Kidney glomerular epithelial cell (primary cell): ENCODE data around the gene RPRML.
A peak's percentile ranks its signal among the peaks of the same experiment; 100 is the strongest.

Experiments used
- DNase-seq: peaks from one replicate; lab custom pipeline; 2025; lab: John Stamatoyannopoulos, UW

Gene RPRML

DNA sequence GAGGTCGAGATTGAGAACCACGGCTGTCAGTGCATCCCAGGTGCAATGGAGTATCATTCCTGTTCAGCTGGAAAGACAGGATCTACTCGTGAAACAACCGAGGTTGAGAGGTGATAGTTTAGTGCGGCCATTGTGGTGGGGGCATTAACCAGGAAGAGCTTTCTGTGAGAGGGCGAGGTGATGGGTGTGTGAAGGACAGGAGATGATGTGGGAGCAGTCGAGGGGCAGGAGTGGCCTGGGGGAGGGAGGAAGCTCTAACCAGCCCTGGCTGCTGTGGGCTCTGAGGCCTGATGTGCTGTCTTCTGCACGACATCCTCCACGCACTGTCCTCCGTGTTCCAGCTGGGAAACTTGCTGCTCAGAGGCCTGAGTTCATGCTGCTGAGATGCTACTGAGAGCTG, 34.1 kb downstream of the RPRML start:
- DNase-seq = no peak

DNA sequence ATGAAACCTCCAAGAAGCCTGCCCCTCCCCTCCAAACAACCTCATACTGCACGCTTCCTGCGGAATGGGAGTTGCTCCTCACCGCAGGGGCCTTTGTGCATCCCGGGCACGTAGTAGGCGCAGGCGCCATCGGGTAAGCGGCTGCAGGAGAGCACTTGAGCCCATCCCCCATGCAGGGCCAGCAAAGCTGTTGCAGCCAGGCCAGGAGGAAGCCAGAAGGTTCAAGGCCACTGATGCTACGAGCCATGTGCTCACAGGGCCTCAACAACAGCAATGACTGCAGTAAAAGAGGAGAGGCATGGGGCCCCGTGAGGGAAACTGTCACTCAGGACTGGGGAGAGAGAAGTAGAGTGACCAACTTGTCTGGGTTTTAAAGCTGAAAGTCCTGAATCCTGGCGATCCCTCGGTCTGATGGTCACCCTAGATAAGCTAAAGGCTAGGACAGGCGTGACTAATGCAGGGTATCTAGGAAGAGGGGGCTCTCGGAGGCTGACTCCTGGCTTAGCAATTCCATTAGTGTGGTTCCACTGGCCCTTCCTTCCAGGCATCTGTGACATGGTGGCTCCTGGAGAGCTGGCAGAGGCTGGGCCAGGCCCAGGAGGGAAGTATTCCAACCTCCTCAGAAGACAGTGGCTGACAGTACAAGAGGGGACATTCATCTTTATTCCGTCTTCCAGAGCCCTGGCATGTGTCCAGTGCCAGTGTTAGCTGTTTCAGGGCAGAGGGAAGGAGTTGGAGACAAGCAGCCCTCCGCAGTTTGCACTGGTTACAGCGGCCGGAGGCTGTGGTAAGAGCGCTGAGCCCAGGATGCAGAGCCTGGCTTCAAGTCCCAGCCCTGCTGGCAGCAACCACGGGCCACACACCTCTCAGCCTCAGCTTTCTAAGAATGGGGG, 35.3 kb downstream of the RPRML start:
- peak; percentile 44 for DNase-seq

DNA sequence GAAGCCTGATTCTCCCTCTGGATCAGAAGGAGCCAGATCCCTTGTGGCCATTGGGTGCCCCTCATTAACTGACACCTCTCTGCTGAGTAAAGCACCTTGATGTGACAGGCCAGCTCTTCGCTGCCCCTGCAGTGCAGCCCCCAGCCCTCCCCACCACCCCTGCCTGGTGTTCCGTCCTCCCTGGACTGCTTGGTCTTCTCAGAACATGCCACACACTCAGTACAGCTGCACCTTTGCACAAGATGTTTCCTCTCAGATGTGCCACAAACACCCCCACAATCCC, 35.9 kb downstream of the RPRML start:
- DNase-seq = no peak

DNA sequence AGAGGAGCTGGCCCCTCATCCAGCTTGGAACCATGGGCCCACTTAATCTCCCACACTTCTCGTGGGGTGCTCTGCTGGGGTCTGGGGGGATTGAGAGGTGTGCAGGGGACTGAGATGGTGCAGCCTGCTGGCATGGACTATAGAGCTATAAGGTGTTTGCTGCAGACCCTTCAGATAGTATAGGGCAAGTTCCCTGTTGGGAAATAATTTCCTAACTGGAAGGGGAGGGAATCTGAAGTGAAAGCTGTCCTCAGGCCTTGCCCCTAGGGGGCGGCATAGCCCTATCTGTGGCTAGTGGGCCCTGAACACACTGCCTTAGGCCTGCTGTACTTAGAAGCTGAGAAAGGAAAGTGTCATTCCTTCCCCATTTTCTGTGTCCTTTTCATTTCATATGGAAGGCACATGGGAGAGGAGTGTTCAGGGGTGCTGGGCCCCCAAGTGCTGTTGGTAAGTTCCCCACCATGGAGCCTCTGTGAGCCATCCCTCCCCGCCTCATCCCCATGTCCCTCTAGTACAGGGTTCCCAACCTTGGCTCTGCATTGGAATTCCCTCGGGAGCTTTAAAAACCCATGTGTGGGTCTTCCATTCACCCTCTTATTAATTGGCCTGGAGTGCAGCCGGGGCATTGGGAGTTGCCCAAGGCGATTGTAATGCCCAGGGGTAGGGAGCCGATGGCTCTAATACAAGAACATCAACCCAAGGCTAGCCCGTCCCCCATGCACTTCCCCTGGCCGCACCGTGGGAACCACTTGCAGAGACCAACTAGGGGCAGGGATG, 36.4 kb downstream of the RPRML start:
- DNase-seq = peak; percentile 73

DNA sequence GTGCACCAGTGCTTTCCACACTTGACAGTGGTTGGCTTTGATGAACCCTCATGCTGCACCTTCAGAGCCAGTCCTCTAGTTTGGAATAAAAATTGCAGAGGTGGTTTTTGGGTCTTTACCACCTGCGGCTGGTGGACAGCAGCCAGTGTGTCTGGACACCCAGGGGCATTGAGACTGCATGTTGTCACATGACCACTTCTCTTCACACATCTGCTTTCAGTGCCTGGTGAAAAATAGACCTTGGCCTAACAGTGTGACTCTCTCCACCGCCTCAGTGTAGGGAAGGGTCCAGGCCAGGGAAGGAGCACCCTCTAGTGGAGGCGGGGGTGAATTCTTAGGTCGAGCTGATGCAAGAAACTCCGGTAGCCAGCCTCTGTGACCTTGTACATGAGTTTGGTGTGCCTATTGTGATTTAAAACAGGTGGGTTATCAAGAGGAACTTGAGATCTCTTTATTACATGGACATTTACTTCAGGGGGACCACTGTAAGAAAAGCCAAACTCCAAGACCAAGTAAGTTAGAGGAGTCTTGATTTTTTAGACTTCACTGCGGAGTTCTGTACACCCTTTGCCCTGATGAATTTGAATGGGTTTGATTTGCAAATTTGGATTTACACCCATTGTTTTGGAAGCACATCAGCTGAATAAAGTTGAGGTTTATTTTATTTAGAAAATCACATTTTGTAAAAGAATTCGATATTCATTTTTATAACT, 38.2 kb downstream of the RPRML start:
- peak; percentile 58 for DNase-seq

DNA sequence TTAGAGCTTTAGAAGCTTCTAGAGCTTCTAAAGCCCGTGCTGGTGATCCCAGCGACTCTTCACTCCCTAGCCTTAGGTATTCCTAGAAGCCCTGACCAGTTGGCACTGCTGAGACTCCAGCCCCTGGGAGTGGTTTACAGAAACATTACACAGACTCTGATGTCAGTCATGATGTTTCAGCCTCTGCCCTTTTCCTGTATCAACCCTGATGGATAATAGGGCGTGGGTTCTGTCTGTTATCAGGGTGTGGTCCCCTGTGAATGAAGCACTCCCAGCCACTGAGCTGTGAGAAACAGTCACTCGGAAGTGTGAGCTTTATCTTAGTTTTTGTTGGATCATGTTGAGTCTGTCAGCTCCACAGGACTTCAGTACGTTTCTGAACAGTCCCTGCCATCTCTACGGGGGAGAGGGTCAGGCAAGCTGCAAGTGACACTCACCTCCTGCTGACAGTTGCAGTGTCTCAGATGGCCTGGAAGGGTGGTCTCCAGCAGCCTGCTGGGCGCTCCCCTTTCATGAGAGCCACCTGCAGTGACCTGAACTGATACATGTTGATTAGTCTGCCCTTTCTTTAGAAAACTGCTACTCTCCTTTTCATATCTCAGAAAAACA, 43.3 kb downstream of the RPRML start:
- no peak for DNase-seq

DNA sequence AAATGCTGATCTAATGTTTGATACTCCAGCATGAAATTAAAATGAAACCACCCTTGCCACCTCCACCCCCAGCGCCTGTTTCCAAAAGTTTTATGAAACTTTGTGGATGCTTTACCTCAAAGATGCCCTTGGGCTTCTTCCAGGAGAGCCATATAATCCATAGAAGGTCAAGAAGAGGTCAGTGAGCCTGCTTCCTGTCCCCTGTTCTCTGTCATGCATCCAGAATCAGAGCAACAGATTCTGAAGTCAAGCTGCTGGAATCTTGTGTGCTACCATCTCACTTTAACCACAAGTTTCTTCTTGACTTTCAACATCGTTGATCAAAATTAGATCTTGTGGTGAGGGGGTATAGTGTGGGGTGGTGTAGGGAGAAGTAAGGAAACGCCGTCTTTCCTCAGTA, 47.5 kb downstream of the RPRML start:
- no peak for DNase-seq

DNA sequence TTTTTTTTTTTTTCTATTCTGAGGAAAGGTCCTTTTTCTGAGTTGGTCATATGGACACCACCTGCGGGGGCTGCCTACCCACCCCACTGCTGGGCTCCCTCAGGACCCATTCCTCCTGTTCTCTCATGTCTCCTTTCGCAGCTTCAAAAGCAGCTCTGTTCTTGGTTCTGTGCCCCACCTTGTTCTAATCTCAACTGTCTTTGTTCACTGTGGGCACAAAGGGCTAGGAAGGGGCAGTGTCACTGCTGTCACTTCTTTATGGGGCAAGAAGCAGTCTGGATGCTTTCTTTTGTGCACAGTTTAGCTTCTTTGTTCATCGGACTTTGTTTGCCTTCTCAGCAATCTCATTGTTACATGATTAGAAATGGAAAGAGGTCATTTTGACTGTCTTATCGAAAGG, 49.0 kb downstream of the RPRML start:
- DNase-seq = no peak

DNA sequence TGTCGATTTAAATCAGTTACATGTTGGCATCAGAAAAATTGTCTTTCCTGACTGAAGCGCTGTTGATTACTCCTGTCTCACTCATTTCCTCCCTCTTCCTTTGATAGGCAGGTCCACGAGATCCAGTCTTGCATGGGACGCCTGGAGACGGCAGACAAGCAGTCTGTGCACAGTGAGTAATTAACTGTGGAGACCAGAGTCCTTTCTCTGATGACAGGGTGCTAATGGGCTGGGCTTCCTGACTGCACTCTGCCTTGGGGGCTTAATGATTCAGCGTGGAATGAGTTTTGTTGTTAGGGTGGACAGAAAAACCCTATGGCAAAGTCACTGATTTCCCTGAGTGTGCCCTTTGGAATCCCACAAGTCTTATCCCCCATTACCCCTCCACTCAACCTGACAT, 49.6 kb downstream of the RPRML start:
- peak; percentile 12 for DNase-seq

DNA sequence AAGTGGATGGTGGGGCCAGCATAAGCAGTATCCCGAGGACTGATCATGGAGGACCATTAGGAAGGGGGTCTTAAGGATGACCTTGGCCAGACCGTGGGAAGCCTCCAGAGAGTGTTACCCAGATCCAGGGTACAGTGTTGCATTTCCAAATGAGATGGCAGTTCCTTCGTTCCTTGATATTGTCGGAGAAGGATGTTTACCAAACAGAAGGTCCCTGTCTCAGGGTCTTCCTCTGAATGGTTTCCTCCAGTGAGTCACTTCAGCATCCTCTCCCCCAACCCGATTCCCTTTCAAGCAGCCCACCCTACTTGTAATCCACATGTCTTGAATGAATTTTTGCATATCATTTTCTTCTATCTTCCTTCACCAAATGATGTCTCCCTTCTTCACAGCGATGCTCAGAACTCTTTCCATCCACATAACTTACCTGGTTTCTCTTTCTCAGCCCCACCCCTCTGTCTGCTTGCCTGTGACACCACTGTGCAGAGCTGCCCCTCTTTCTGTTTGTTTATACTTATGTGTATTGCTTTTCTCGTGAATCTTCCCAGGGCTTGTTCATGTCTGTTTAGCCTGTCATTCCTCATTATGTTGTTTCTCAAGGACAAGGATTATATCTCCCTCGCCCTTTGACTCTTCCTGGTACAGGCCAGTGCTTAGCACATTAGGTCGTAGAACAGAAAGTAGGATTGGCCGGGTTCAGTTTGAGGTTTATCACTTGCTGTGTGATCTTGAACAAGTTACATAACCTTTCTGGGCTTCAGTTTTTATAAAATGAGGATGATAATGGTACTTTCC, 50.4 kb downstream of the RPRML start:
- DNase-seq = no peak
